ENCODE data around the gene ARL8A.

DNA sequence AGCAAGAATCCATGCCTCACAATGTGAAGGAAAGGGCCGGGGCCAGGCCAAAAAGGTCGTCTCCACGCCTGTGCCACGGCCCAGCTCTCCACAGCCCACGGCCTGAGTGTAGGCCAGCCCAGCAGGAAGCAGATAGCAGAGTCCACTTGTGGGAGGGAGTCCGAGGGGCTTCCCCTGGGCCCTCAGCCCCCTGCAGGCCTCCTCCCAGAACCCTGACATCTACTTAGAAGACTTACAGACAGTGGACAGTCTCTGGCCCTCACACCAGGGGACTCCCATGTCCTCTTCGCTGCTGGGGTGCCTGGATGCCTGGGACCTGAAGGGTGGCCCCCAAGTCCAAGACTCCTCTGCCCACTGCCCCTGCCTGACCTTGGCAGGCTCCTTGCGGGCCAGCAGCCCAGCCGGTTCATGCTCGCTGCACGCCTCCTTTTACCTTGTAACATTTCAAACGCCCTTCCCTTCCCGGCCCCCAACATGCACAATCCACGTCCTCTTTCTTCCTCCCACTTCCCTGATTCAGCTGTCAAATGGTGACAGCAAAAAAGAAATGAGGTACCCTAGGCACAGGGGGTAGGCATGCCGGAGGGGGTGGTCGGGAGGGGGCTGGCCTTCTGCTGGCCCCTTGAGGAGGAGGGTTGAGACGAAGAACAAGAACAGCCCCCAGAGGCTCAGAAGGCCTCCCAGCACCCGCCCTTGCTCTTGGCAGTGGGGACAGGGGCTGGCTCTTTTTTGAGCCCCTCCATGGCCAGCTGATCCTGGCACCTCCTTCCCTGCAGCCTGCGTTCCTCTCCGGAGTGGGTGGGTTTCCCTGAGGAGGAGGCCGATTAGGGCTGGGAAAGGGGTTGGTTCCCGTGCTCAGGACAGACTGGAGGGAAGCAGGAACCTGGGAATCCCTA, 16.9 kb upstream of the ARL8A start:
- no peak for TF ChIP-seq EZH2 (IDR thresholded peaks at IDR 0.05)
- TF ChIP-seq, protein P1, sequence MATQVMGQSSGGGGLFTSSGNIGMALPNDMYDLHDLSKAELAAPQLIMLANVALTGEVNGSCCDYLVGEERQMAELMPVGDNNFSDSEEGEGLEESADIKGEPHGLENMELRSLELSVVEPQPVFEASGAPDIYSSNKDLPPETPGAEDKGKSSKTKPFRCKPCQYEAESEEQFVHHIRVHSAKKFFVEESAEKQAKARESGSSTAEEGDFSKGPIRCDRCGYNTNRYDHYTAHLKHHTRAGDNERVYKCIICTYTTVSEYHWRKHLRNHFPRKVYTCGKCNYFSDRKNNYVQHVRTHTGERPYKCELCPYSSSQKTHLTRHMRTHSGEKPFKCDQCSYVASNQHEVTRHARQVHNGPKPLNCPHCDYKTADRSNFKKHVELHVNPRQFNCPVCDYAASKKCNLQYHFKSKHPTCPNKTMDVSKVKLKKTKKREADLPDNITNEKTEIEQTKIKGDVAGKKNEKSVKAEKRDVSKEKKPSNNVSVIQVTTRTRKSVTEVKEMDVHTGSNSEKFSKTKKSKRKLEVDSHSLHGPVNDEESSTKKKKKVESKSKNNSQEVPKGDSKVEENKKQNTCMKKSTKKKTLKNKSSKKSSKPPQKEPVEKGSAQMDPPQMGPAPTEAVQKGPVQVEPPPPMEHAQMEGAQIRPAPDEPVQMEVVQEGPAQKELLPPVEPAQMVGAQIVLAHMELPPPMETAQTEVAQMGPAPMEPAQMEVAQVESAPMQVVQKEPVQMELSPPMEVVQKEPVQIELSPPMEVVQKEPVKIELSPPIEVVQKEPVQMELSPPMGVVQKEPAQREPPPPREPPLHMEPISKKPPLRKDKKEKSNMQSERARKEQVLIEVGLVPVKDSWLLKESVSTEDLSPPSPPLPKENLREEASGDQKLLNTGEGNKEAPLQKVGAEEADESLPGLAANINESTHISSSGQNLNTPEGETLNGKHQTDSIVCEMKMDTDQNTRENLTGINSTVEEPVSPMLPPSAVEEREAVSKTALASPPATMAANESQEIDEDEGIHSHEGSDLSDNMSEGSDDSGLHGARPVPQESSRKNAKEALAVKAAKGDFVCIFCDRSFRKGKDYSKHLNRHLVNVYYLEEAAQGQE (IDR thresholded peaks at IDR 0.05; ENCODE audit: low read depth) = no peak
- no peak for TF ChIP-seq POLR2AphosphoS5 (IDR thresholded peaks at IDR 0.05; ENCODE audit: low read depth, low read length)
- TF ChIP-seq POLR2A (IDR thresholded peaks at IDR 0.05; ENCODE audit: borderline replicate concordance, extremely low read depth, insufficient read depth, insufficient read length) = no peak
- TF ChIP-seq, protein P2, sequence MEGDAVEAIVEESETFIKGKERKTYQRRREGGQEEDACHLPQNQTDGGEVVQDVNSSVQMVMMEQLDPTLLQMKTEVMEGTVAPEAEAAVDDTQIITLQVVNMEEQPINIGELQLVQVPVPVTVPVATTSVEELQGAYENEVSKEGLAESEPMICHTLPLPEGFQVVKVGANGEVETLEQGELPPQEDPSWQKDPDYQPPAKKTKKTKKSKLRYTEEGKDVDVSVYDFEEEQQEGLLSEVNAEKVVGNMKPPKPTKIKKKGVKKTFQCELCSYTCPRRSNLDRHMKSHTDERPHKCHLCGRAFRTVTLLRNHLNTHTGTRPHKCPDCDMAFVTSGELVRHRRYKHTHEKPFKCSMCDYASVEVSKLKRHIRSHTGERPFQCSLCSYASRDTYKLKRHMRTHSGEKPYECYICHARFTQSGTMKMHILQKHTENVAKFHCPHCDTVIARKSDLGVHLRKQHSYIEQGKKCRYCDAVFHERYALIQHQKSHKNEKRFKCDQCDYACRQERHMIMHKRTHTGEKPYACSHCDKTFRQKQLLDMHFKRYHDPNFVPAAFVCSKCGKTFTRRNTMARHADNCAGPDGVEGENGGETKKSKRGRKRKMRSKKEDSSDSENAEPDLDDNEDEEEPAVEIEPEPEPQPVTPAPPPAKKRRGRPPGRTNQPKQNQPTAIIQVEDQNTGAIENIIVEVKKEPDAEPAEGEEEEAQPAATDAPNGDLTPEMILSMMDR (IDR thresholded peaks at IDR 0.05 in 2 of 3, conservative IDR thresholded peaks at IDR 0.05 in 1 of 3; ENCODE audit: borderline replicate concordance in 1 of 3, insufficient read depth in 1 of 3, low read depth in 2 of 3, low read length in 2 of 3) = no peak
- no peak for TF ChIP-seq ZFX (IDR thresholded peaks at IDR 0.05)
- TF ChIP-seq ELF1 (IDR thresholded peaks at IDR 0.05; ENCODE audit: borderline replicate concordance, low read depth) = no peak
- TF ChIP-seq RAD21 (IDR thresholded peaks at IDR 0.05; ENCODE audit: low read depth) = no peak
- TF ChIP-seq ZNF274 (IDR thresholded peaks at IDR 0.05; ENCODE audit: low read depth, low read length) = no peak
- TF ChIP-seq SP1 (IDR thresholded peaks at IDR 0.05; ENCODE audit: low read depth) = no peak
- TF ChIP-seq CEBPB (IDR thresholded peaks at IDR 0.05; ENCODE audit: low read depth) = no peak
